ENCODE data around the gene ATP7A.

Gene ATP7A

DNA sequence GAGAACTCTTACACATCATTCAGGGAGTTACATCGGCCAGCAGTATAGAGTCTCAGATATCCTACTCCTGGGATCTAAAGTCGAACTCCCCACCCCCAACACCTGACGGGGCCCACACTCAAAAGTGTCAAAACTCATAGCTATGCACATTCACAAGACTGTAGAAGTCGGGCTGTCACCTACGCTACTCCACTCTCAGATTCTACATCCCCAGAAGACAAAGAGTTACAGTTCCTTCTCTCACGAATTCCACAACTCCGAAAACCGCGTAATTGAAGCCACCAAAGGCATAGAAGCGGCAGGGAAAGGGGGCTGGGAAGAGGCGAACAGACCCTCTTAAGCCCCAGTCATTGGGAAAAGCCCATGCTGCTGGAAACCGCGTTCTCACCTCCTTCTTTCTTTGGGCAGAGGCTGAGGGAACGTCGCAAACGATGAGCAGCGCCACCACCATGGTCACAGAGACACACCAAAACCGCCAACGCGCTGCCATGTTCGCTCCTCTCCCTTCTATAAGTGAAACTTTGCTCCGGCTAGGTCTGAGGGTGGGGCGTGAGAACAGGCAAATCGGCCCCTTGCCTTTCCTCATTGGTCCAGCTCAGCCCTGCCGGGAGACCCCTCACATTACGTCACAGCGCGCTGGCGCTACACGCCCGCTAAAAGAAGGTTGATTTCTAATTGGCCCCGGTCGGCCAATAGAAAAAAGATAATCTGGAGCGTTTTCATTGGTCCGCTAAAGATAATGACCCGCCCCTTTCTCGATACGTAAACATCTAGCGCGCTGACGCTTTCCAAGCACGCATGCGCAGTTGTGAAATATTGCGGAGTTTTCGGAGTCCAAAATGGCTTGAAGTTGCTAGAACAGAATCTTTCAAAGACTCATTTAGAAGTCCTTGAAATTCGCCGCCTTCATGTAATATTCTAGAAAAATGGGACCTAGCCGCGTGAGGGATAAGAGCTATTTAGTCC lies 15.3 kb upstream of the ATP7A start, which contains the start of gene MAGT1:
Gene MAGT1 (minus strand): TSS at position 515 of the 966 bp plus-strand sequence. CDS start 25 bp downstream, at position 490.
- Histone ChIP-seq H3K4me3 (ENCODE audit: low read depth, low read length) (peak within 1 kb of the TSS; percentile 72), H3K9me3 (ENCODE audit: control insufficient read depth, low read length) (no peaks in the 10 kb centered on the region), H3K4me1 (no peaks in the 10 kb centered on the region), H3K79me2 (peaks cover 13% of the 10 kb centered on the region), H3K27me3 (ENCODE audit: control insufficient read depth, insufficient read depth, low read length) (no peaks in the 10 kb centered on the region), H3K9ac (peak within 1 kb of the TSS; percentile 72), H3K27ac (peak within 1 kb of the TSS; percentile 90), H3K4me2 (ENCODE audit: low read length) (peak within 1 kb of the TSS; percentile 78), H2AFZ (peak within 1 kb of the TSS; percentile 94), H3K36me3 (ENCODE audit: control insufficient read depth, insufficient read depth, low read length) (no peaks in the 10 kb centered on the region)
- no peak for TF ChIP-seq CTCF (IDR thresholded peaks at IDR 0.05)

DNA sequence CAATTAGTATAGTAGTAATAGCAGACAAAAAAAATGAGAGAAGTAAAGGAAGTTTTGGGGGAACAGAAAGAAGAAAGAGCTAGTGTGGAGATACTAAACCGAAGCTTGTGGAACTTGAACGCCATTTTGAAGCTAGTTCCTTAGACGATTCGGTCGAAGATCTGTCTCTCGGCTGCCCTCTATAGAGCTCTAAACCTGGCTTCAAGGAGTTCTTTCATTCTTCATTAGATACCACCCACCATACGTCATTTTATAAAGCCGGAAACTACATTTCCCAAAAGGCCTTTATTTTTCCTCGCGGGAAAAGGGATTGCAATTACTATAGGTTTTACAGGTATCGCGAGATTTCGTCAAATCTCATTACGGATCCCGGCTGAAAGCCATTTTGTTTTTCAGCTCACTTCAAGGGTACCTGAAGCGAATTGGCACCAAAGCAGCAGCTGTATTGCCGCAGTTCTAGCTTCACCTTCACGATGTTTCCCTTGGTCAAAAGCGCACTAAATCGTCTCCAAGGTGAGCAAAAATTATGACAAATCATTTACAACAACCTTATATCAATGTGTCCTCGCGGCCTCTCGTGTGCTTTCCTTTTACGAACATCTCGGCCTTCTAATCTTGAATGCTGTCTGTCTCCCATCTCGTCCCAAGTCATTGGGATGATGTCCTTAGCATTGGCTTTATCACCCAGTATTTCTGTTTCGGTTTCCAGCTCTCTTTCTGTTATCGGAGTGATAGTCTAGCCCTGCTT lies 11.2 kb upstream of the ATP7A start, which contains the start of gene COX7B:
Gene COX7B (plus strand): TSS at position 388 of the 748 bp plus-strand sequence. CDS start 86 bp downstream, at position 474.
- H2AFZ ChIP-seq, result peak within 1 kb of the TSS; percentile 86
- no peaks in the 10 kb centered on the region for H3K4me1 ChIP-seq
- peak within 1 kb of the TSS; percentile 65 for H3K4me2 ChIP-seq (ENCODE audit: low read length)
- no peaks in the 10 kb centered on the region for H3K36me3 ChIP-seq (ENCODE audit: control insufficient read depth, insufficient read depth, low read length)
- H3K9me3 ChIP-seq (ENCODE audit: control insufficient read depth, low read length), result no peaks in the 10 kb centered on the region
- peak within 1 kb of the TSS; percentile 94 for H3K4me3 ChIP-seq (ENCODE audit: low read depth, low read length)
- TF ChIP-seq CTCF (IDR thresholded peaks at IDR 0.05), result peak; percentile 33
- H3K27me3 ChIP-seq (ENCODE audit: control insufficient read depth, insufficient read depth, low read length), result no peaks in the 10 kb centered on the region
- peak within 1 kb of the TSS; percentile 99 for H3K27ac ChIP-seq
- H3K79me2 ChIP-seq, result peaks cover 12% of the 10 kb centered on the region
- peak within 1 kb of the TSS; percentile 72 for H3K9ac ChIP-seq

- Histone ChIP-seq H3K36me3 (ENCODE audit: control insufficient read depth, insufficient read depth, low read length) (no peaks in the 10 kb centered on the region), H3K27ac (peak overlapping the region; percentile 99), H3K9me3 (ENCODE audit: control insufficient read depth, low read length) (no peaks in the 10 kb centered on the region), H3K27me3 (ENCODE audit: control insufficient read depth, insufficient read depth, low read length) (no peaks in the 10 kb centered on the region), H3K9ac (peak overlapping the region; percentile 72), H3K4me2 (ENCODE audit: low read length) (peak overlapping the region; percentile 65), H3K4me3 (ENCODE audit: low read depth, low read length) (peak overlapping the region; percentile 94), H3K4me1 (no peaks in the 10 kb centered on the region), H2AFZ (no peak overlapping the region), H3K79me2 (peaks cover 11% of the 10 kb centered on the region)
- no peak for TF ChIP-seq CTCF (IDR thresholded peaks at IDR 0.05)
Observed at GRCh38 chrX:77900688-77901087, 9.8 kb upstream of the ATP7A start.

DNA sequence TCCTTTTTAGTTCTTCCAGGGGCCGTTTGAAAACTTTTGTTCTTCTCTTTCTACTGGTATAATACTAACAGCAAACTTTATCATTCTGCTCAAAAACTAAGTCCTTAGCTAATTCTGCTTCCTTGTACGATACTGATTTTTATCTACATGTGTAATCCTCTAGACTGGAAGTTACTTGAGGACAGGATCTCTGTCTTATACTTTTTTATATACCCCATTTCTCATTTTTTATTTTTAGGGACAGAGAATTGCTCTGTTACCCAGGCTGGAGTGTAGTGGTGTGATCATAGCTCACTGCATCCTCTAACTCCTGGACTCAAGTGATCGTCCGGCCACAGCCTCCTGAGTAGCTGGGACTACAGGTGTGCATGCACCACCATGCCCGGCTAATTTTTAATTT lies 9.0 kb upstream of the ATP7A start:
- Histone ChIP-seq H3K36me3 (ENCODE audit: control insufficient read depth, insufficient read depth, low read length) (no peaks in the 10 kb centered on the region), H3K4me2 (ENCODE audit: low read length) (peak overlapping the region; percentile 65), H3K4me3 (ENCODE audit: low read depth, low read length) (peak overlapping the region; percentile 94), H3K9me3 (ENCODE audit: control insufficient read depth, low read length) (no peaks in the 10 kb centered on the region), H2AFZ (no peak overlapping the region), H3K79me2 (peaks cover 11% of the 10 kb centered on the region), H3K27me3 (ENCODE audit: control insufficient read depth, insufficient read depth, low read length) (no peaks in the 10 kb centered on the region), H3K9ac (no peak overlapping the region), H3K27ac (no peak overlapping the region), H3K4me1 (no peaks in the 10 kb centered on the region)
- TF ChIP-seq CTCF (IDR thresholded peaks at IDR 0.05), result no peak
